Fibroblast of skin of left biceps (primary cell): ENCODE results near the gene MRGPRF.
A peak's percentile ranks its signal among the peaks of the same experiment; 100 is the strongest.
"Not testable (repeated sequence)": the region's sequence is repeated elsewhere in the genome, so short reads cannot be mapped to it uniquely, and the experiment has no call there.

Experiments used
- DNase-seq, 2 experiments: peaks; one replicate each; pipeline ENCODE4 v3.0.0-alpha.2; 2013; ENCODE audit warnings: low read depth in 2 of 2

MRGPRF gene

DNA sequence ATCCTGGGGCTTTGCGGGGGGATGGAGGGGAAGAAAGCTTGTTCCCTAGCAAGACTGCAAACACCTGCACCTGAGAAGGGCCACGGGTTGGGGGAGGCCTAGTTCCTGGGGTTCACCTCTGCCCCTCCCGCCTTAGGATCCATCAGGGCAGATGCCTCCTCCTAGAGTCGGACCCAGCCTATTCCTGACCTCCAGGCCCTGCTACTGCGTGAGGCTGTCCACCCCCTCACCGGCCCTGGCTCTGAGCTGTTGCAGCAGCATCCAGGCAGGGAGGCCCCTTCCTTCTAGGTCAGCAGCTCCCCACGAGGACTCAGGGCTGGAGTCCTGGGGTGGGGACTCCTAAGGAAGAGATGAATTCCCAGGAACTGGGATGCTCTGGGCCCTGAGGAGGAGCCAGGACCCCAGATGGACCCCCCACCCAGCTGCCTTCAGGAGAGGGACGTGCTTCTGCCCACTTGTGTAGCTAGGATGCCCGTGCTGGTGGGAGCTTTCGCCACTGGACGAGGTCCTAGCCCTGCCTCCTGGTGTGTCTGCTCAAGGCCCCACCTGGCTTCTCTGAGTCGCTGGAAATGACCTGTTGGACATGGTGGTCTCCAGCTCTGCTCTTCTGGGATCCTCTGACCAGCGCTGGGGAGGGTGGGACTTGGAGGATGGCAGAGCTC lies 10.3 kb downstream of the MRGPRF start:
- no peak for DNase-seq

DNA sequence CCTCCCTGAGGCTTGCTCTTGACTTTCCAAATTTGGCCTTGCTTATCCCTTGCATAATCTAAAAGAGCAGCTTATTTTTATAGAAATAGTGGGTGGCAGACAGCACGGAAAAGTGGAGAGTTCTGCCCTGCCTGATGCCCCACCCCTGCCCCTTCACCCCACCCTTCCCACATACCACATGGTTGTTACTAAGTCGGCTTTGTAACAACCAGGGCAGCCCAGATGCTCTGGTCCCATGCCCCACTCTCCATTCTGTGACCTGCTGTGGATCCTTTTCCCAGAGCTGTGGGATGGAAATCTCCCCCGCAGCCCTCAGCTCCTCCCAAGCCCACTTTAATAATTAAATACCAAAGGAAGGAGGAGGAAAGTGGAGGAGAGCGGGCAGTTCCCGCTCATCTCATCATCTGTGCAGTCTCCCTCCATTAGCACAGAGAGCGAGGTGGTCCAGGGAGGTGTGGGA lies 10.9 kb downstream of the MRGPRF start:
- no peak for DNase-seq

DNA sequence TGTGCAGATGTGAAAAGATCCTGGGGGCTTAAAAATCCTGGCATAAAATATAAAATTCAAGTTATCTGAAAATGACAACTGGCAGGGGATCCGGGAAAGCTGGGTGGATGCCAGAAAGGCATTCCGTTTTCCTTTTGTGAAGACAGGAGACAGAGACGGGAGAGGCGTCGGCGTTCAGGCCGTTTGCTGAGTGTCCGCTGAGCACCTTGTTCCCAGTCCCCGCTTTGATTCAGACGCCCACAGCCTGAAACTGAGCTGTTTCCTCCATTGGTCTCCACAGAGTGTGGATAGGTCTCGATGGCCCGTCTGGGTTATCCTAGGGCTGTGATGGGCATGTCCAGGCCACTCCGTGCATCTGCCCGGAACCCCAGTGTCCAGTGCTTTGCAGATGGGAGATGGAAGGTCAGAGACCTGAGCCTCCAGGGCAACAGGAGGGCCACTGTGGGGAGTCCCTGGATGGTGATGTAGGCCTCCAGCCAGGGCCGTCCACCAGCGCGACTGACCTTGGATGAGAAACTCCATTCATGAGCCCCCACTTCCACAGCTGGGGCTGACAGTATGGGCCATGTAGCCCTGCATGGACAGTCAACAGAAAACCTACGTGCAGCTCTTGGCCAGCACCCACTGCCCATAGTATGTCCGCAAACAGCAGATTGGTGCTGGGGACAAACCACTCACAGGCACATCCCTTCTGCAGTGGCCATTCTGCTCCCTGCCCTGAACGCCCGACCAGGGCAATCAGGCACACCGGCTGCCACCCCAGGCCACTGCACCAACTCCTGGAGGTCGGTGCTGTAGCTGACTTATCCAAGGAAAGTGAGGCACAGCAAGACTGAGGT lies 11.6 kb downstream of the MRGPRF start:
- DNase-seq = no peak

DNA sequence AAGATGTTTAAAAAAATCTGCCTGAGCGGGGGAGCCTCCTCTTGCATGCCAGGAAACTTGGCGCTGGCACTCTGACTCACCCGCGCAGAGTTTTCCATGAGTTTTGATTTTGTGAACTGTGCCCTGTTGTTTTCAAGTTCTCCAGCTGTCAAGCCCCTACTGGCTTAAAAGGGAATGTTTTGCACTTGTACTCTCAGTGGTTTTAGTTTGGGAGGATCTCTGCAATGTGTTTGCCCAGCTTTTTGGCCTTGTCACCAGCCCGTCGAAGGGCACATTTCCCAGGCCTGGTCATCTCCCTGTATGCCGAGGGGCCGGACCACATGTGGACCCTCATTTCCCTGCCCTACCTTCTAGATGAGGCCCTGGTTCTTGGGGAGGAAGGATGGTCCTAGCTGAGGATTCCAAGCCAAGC lies 12.2 kb downstream of the MRGPRF start:
- DNase-seq = peak in 1 of 2 experiments; percentile 33

DNA sequence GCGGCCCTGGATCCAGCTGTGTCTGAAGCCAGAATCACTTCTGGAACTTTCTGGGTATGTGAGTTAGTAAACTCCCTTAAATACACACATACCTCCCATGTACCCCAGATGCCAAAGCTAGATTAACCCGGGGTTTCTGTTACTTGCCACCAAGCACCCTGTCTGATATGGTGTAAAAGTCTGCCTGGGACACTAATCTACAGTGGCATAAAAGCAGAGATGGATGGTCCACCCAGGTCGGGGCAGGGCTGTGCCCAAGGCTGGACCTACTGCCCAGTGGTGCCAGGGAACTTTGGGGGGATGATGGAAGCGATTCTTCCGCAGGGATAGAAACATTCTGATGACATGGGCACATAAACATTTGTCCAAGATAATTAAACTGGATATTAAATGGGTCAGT lies 12.7 kb downstream of the MRGPRF start:
- DNase-seq = no peak

DNA sequence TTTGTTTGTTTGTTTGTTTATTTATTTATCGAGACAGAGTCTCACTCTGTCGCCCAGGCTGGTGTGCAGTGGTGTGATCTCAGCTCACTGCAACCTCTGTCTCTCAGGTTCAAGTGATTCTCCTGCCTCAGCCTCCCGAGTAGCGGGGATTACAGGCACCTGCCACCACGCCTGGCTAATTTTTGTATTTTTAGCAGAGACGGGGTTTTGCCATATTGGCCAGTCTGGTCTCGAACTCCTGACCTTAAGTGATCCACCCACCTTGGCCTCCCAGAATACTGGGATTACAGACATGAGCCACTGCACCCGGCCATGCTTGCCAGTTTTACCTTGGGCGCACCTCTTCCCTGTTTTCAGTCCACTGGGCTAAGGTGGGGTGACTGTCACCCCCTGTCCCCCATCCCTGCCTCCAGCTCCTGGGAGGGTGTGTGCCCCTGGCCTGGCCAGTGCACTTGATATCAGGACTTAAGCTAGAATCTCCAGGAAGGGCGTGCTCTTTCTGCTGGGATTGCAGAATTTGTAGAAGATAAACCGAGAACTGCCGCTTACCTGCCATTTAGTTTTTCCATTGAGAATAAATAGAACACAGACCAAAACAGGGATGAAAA lies 13.2 kb downstream of the MRGPRF start:
- not testable (repeated sequence) for DNase-seq

DNA sequence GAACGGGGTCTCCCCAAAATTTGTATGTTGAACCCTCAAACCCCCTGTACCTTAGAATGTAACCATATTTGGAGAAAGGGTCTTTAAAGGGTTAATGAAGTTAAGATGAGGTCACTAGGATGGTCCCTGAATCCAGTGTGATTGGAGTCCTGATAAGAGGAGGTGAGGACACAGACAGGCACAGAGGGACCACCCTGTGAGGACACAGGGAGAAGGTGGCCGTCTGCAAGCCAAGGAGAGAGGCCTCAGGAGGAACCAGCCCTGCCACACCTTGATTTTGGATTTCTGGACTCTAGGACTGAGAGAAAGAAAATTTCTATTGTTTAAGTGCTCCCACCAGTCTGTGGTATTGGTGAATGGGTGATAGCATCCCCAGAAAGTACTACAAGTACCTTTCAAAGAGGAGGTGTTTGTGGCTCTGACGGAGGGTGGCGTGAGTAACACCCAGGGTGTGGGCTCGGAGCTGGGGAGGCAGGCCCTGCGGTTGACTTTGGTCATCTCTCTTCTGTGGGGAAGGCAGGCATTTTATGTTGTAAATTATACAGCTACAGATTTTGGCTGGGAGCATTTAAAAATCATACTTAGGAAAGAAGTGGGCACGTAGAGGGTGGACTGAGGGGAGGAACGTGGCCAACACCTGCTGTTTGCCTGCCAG lies 13.8 kb downstream of the MRGPRF start:
- DNase-seq = no peak

DNA sequence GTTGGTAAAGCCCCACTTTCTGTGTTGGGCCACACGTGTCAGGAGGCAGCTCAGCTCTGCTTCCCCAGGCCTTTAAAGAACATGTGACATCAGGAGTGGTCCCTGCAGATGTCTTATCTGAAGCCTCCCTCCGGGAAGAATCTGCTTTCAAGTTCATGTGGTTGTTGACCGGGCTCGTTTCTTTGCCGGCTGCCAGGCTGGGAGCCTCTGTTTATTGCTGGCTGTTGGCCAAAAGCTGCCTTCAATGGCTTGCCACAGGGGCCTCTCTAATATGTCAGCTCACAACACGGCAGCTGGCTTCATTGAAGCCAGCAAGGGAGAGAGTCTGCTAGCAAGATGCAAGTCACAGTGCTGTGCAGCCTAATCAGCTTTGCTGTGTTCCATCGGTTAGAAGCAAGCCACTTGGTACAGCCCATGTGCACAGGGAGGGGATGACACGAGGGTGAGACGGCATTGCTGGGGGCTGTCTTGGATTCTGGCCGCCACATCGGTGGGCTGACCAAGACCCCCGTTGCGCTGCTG lies 14.6 kb downstream of the MRGPRF start:
- no peak for DNase-seq

DNA sequence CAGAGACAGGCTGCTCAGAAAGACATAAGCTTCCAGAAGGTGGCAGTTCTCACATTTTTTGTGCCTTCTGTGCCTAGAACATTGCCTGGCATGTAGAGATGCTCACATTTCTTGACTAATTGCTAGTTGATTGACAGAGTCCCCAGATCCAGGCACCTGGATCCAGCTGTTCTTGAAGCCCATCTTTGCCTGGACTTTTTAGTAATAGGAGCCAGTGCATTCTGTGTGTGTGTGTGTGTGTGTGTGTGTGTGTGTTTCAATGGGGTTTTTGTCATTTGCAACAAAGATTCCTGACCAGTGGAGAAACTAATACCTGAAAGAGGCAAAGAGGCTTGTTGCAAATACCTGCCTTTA lies 15.1 kb downstream of the MRGPRF start:
- DNase-seq = no peak

DNA sequence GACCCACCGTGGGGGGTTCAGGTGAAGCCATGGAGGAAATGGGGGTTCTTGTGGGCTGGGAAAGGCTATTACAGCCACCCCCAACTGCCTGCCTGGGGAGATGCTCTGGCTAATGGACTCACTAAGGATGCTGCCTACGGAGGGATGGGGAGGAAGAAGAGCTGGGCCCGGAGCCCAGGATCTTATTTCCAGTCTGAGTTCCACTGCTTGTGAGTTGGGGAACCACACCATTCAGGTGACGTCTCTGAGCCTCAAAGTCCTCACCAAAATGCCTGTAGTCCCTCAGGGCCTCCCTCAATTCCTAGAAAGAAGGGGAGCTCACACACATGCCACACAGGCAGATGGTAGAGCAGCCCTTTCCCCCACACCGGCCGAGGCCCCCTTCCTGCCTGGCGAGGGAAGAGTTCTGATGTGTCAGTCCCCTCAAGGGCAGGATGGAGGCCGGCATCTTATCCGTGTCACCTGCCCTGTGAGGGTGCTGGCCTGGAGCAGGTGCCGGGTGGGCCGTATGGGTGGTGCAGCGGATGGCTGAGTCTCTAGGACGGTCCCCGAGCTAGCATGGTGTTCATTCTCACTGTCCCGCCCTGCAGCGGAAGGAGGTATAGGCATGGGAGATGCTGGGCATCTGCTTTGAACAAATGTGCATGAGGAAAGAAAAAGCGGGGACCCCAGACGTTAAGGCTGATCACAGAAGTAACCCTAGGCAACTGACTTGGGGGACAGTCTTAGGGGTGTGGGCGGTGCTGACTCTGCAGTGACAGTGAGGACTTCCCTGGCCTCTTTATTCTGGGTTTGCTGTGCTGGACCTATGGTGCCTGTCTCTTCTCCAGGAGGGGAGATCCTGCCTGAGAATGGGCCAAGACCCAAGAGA lies 15.7 kb downstream of the MRGPRF start:
- no peak for DNase-seq

DNA sequence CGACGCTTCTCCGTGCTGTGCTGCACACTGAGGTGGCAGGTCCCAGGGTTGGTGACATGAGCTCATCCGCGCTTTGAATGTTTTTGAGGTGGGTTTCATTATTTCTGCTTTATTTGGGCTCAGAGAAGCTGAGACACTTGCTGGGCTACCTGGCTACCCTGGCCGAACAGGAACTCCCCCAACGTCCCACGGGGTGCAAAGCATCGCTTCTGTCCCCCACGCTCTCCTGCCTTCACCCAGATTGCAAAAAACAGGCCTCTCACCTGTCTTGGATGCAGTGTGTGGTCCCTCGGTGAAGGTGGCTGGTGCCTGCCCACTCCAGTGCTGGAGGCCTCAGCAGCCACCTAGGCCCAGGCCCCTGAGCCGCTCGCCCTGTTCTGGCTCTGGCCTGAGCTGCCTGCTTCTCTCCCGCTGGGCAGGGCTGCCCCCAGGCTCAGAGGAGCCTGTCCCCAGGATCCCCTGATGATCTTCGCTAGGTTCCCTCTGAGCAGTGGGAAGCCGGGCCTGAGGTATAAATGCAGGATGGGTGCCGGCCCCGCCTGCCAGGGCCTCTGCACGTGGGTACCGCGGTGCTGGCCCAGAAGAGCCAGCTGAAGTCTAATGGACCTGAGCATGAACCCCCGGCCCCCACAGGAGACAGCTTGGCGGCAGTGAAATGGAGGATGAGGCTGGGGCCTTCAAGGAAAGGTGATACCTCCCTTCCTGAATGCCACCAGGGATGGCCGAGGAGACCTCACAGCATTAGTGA lies 16.5 kb downstream of the MRGPRF start:
- DNase-seq = no peak

DNA sequence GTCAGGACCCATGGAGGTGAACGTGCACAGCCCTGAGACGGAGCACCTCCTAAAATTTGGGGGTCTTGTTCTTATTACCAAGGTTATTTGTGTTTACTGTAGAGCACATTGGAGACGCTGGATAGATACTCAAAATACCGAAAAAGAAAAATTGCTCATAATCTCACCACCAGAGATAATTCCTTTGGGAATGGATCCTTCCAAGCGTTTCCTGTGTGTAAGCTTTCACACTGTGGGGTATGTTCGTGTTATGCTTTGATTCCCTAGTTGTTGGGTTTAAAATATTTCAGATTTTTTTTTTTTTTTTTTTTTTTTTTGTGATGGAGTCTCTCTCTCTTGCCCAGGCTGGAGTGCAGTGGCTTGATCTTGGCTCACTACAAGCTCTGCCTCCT lies 18.2 kb downstream of the MRGPRF start:
- DNase-seq = no peak

DNA sequence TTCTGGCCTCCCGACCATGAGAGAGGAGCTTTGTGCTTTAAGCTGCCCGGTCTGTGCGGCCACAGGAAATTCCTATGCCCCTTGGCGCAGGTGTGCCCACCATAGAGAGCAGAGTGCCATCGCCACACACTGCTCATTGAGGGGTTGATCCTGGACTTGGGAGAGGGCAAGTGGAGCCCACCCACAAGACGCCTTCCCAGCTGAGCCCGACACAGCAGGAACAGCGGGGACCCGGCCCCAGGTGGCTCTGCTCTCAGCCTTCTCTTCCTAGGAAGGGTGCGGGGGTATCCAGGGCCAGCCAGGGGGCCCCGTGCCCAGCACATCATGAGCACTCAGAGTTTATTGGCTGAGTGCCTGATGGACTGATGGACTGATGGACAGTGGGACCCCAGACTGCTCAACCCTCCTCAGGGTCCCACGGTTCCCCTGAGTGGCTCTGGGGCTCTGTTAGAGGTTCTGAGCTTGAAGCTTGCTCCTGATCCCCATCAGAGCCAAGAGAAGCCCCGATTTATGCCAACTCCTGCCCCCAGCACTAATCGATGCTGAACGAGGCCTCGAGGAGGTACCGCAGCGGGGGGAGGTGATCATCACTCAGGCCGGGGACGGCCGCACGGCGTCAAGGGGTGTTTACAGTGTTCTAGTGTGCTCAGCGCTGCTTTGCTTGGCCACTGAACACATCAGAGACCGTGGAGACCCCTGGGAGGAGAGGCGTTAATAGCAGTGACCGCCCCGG lies 18.7 kb downstream of the MRGPRF start:
- DNase-seq = no peak

DNA sequence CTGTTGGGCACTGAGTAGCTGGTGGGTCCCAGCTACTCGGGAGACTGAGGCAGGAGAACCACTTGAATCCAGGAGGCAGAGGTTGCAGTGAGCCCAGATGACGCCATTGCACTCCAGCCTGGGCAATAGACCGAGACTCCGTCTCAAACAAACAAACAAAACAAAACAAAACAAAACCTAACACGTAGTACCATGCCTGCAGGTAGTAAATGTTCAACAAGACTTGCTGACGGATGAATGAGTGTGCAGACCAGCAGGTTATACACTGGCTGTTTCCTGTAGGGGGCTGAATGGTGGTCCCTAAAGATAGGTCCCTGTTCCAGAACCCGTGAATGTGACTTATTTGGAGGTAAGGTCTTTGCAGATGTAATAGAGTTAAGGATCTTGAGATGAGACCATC lies 19.5 kb downstream of the MRGPRF start:
- no peak for DNase-seq

DNA sequence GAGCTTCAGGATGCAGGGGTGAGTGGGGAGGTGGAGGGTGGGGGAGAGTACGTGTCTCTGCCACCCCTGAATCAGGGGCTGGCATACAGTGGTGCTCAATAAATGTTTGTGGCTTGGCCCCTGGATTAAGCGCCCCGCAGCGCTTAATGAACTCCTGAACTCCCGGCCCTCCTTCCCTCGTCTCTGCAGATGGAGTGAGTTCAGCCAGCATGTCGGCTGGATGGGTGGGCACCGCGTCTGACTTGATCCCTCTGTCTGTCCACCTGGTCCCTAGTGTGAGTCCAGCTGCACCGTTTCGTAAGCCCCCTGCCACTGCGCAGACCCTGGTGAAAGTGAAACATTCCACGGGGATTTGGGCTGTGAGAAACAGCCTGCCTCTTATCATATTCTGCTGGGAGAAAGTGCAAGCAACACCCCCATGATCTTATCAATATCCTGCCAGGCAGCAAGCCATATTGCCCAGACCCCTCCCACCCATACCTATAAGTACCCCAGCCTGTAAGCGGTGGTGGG lies 20.2 kb downstream of the MRGPRF start:
- no peak for DNase-seq

DNA sequence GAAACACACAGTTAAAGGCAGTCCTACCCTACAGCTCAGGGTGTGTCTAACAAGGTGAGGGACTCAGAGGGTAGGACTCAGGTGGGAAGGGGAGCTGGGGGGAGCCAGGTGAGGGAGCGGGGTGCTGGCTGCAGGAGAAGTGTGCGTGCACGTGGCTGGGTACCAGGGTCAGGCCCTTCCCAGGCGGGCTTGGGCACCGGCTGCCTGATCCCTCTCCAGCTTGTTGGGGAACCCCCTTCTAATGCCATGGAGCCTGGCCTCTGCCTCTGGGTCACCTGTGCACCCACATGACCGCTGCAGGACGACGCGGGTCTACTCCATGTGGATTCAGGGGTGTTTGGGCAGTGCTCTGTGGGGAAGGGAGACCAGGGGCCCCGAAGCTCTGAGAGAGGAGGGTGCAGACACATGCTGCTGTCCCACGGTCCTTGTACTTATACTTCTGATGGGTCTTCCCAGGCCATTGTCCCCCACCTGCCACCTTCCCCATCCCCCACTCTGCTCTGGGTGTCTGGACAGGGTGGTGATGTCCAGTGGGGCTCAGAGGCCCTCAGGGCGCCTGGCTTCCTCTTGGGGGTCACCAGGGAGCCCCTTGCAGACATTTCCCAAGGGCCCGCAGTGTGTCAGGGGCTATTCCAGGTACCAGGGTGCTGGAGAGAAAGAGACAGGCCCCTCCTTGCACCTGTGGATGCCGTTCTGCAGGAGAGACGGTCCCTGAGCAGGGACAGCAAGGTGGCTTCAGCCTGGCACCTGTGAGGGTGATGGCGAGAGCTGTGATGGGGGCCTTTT lies 21.9 kb downstream of the MRGPRF start:
- DNase-seq = no peak

DNA sequence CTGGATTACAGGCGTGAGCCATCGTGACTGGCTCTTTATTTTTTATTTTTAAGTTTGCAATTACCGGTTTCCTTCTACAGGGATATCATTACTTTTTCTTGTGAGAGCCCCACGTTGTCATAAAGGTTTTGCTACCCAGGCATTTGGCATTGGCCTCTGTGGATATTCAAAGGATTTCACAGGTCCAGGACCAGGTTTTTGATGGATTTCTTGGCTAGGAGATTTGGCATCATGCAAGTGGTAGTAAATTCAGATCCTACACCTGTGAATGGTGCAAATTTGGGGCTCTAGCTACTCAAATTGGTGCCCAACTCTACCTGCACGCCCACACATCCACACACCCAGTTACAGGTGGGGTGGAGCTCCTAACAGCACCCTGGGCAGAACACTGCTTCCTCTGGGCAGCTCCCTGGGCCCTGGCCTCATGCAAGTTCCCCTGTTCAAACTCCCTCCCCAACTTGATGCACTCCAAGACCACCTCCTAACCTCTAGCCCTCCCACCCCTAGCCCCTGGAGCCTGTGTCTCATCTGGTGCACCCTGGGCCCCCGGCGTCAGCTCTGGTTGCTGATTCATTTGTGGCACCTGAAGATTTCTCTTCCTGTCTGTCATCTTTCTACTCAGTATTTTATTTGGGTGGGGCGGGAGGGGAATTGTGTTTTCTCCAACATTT lies 23.0 kb downstream of the MRGPRF start:
- no peak for DNase-seq

DNA sequence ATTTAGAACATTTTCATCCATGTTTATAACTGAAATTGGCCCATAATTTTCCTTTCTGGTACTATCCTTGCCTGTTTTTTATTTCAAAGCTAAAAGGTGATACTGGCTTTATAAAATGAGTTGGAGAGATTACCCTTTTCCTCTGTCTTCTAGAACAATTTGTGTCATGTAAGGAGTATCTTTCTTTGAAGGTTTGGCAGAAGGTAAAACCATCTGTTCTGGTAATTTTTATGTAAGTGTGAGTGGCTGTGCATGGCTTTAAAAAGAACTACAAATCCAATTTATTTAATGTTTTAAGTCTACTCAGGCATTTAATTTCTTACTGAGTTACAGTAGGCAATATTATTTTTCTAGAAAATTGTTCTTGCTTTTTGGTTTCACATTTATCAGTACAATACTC lies 24.6 kb downstream of the MRGPRF start:
- DNase-seq = no peak
